ENCODE measurements around the gene DOK3. TPM values are rescaled to one million over a fixed set of nuclear protein-coding genes. Genes with fewer than 3 reads are reported as not detected.

The DOK3 gene
- total RNA-seq, 1 experiment from 2014 or later, result 16.4 TPM

- no CpG with 5 or more reads among the region's 9 CpGs for WGBS (ENCODE audit: extremely low coverage, insufficient read length, low lambda C conversion rate)
- Histone ChIP-seq H2BK12ac (ENCODE audit: insufficient read length, low read depth, low read length) (no peak overlapping the region), H3K9me3 (ENCODE audit: control insufficient read depth, low read depth, low read length) (no peaks in the 10 kb centered on the region), H4K8ac (replicated peaks; ENCODE audit: insufficient read length, low read depth, low read length) (no peak overlapping the region), H3K27me3 (ENCODE audit: insufficient read depth, low read length) (no peaks in the 10 kb centered on the region), H4K5ac (ENCODE audit: insufficient read length, low read depth, low read length) (no peak overlapping the region), H2AFZ (ENCODE audit: low read length) (no peak overlapping the region), H2BK120ac (ENCODE audit: low read depth, low read length, poor library complexity, severe bottlenecking) (no peak overlapping the region), H3K18ac (ENCODE audit: insufficient read length, low read depth, low read length) (no peak overlapping the region), H3K27ac (ENCODE audit: insufficient read length, low read depth, low read length) (no peak overlapping the region), H3K79me2 (ENCODE audit: insufficient read depth, low read length) (no peaks in the 10 kb centered on the region), H3K14ac (ENCODE audit: insufficient read depth, low read length) (no peak overlapping the region), H2BK5ac (ENCODE audit: insufficient read length, low read length) (no peak overlapping the region), H3K23me2 (ENCODE audit: insufficient read length, low read depth, low read length, poor library complexity, severe bottlenecking) (no peaks in the 10 kb centered on the region), H3K9ac (ENCODE audit: extremely low read depth, insufficient read length, low read length) (no peak overlapping the region), H4K91ac (ENCODE audit: insufficient read length, low read depth, low read length) (no peak overlapping the region), H4K20me1 (ENCODE audit: control insufficient read depth, insufficient read depth, insufficient read length) (no peaks in the 10 kb centered on the region), H3K4me1 (ENCODE audit: insufficient read depth, low read length) (no peaks in the 10 kb centered on the region), H3K23ac (ENCODE audit: insufficient read length, low read depth, low read length) (no peak overlapping the region), H2BK15ac (ENCODE audit: low read depth, low read length) (no peak overlapping the region), H3K4ac (ENCODE audit: low read depth, low read length) (no peak overlapping the region), H2BK20ac (ENCODE audit: low read depth, low read length, poor library complexity, severe bottlenecking) (no peak overlapping the region), H3T11ph (ENCODE audit: low read length) (no peak overlapping the region), H2AK5ac (ENCODE audit: insufficient read length, low read length) (no peak overlapping the region), H3K4me2 (ENCODE audit: insufficient read depth, insufficient read length, low read length) (no peak overlapping the region), H3K56ac (ENCODE audit: insufficient read length, low read depth, low read length) (no peak overlapping the region), H3K79me1 (ENCODE audit: insufficient read depth, low read depth, low read length, poor library complexity, severe bottlenecking) (no peaks in the 10 kb centered on the region)
- Mint-ChIP-seq H3K4me3 (no peak overlapping the region), H3K27ac (peak overlapping the region in 2 of 3 experiments; percentile 72 to 84; a peak in 3 of 7 replicates), H3K27me3 (ENCODE audit: low read depth) (no peaks in the 10 kb centered on the region; the same call in none of the 2 replicates), H3K36me3 (ENCODE audit: insufficient read depth in 1 of 3, low read depth in 3 of 3) (peaks cover 31 to 75% (median 68%) of the 10 kb centered on the region in 3 experiments), H3K9me3 (no peaks in the 10 kb centered on the region), H3K4me1 (peaks cover 0 to 6% of the 10 kb centered on the region in 2 experiments; a peak in 1 of 4 replicates)
- DNase-seq, result no peak
- TF ChIP-seq, protein P1, sequence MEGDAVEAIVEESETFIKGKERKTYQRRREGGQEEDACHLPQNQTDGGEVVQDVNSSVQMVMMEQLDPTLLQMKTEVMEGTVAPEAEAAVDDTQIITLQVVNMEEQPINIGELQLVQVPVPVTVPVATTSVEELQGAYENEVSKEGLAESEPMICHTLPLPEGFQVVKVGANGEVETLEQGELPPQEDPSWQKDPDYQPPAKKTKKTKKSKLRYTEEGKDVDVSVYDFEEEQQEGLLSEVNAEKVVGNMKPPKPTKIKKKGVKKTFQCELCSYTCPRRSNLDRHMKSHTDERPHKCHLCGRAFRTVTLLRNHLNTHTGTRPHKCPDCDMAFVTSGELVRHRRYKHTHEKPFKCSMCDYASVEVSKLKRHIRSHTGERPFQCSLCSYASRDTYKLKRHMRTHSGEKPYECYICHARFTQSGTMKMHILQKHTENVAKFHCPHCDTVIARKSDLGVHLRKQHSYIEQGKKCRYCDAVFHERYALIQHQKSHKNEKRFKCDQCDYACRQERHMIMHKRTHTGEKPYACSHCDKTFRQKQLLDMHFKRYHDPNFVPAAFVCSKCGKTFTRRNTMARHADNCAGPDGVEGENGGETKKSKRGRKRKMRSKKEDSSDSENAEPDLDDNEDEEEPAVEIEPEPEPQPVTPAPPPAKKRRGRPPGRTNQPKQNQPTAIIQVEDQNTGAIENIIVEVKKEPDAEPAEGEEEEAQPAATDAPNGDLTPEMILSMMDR (conservative IDR thresholded peaks at IDR 0.05), result no peak
Measured at GRCh38 chr5:177483042-177483441, 26.6 kb downstream of the DOK3 start.
